Subcutaneous abdominal adipose tissue (tissue), 5 donors: Measurements from ENCODE around the gene EFNA5.

Experiments used
- H3K27ac ChIP-seq: one replicate; pipeline ENCODE4 v1.7.0; 2013; ENCODE audit warnings: low read depth, mild to moderate bottlenecking, inconsistent platforms, low read length, moderate library complexity
- H3K27me3 ChIP-seq, 5 donors: one replicate each; pipeline ENCODE4 v1.7.0; 2013; ENCODE audit warnings: low read length in 5 of 5, inconsistent platforms in 1 of 5; ENCODE audit not compliant: control insufficient read depth in 5 of 5, insufficient read depth in 4 of 5
- H3K36me3 ChIP-seq, 5 donors: one replicate each; pipeline ENCODE4 v1.7.0; 2013; ENCODE audit warnings: low read length in 5 of 5; ENCODE audit not compliant: control insufficient read depth in 5 of 5, insufficient read depth in 5 of 5
- H3K4me1 ChIP-seq, 5 donors: one replicate each; pipeline ENCODE4 v1.7.0; 2013; ENCODE audit warnings: low read length in 5 of 5, mild to moderate bottlenecking in 3 of 5, moderate library complexity in 1 of 5; ENCODE audit not compliant: control insufficient read depth in 5 of 5, insufficient read depth in 5 of 5
- H3K4me3 ChIP-seq, 5 donors: one replicate each; pipeline ENCODE4 v1.7.0; 2013; ENCODE audit warnings: low read length in 5 of 5, low read depth in 1 of 5
- H3K9ac ChIP-seq, 5 donors: one replicate each; pipeline ENCODE4 v1.7.0; 2013; ENCODE audit warnings: low read length in 5 of 5, mild to moderate bottlenecking in 4 of 5, moderate library complexity in 3 of 5
- H3K9me3 ChIP-seq, 5 donors: one replicate each; pipeline ENCODE4 v1.7.0; 2013; ENCODE audit warnings: low read length in 5 of 5; ENCODE audit not compliant: control insufficient read depth in 5 of 5
- donor health status: healthy.
- donor health status: healthy.
- donor health status: healthy.
- donor health status: healthy.
- donor health status: healthy.

The EFNA5 gene

DNA sequence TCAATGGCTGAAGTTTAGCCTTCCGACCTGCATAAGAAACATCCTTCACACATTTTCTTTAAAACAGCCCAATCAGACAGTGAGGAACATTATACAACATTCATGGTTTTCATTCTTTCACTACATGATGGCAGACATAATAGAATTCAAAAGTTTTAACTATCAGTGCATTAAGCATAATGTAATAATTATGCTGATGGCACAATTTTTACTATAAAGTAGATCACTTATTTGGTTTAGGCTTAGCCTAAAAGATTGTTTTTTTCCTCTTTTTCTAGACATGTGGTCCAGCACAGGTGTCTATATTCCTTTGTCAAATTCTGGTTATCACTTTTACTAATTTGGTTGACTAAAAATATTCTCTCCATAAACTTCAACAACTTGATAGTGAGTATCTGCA, 46.5 kb downstream of the EFNA5 start:
- Histone ChIP-seq H3K4me1 (peaks cover 0 to 7% (median 0%) of the 10 kb centered on the region in 5 donors), H3K27me3 (no peaks in the 10 kb centered on the region)

DNA sequence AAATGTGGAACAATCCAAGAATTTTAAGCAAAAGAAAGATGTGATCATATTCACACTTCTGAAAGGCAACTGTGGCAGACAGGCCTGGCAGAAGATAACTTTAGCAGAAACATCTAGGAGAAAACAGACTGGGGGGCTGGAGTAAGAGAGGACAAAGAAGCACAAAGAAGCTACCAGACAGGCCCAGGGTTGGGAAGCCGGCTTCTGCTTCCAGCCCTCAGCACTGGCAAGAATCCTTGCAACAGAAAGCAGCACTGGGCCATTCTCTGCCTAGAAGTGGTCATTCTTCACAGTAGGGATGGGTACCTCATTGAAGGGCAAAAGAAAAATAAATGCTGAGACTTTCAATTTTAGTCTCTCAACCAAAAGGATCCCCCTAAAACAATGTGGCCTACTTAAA, 49.6 kb downstream of the EFNA5 start:
- Histone ChIP-seq H3K27me3 (no peaks in the 10 kb centered on the region), H3K9me3 (no peaks in the 10 kb centered on the region), H3K4me1 (peaks cover 0 to 12% (median 0%) of the 10 kb centered on the region in 5 donors), H3K36me3 (no peaks in the 10 kb centered on the region), H3K9ac (no peak overlapping the region), H3K27ac (no peak overlapping the region), H3K4me3 (no peak overlapping the region)

More for the DNA sequence above, 46.5 kb downstream of the EFNA5 start:
- H3K27ac ChIP-seq = no peak overlapping the region
- no peaks in the 10 kb centered on the region for H3K9me3 ChIP-seq
- H3K36me3 ChIP-seq = peaks cover 0 to 1% (median 0%) of the 10 kb centered on the region in 5 donors
- H3K9ac ChIP-seq = no peak overlapping the region
- H3K4me3 ChIP-seq = no peak overlapping the region

DNA sequence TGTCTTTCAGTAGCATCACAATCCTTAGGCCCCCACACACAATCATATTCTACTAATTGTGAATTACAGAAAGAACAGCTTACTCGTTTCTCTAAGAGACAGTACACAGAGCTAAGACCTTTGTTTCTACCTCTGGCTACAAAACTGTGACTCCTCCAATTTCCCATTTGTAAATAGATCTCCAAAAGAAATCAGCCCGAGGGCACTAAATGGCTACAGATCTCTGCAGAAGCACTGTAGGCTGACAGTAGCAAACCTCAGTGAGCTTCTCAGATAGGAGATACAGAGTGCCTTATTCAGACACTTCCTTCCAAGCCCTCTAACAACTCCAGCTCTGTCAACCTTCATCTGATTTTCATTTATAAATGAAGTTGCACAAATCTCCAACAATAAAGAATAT, 51.0 kb downstream of the EFNA5 start:
- H3K4me3 ChIP-seq = no peak overlapping the region
- peaks cover 0 to 22% (median 3%) of the 10 kb centered on the region in 5 donors for H3K4me1 ChIP-seq
- no peaks in the 10 kb centered on the region for H3K27me3 ChIP-seq
- no peaks in the 10 kb centered on the region for H3K36me3 ChIP-seq
- no peak overlapping the region for H3K9ac ChIP-seq
- H3K27ac ChIP-seq = no peak overlapping the region
- no peaks in the 10 kb centered on the region for H3K9me3 ChIP-seq

- no peak overlapping the region for H3K27ac ChIP-seq
- H3K36me3 ChIP-seq = no peaks in the 10 kb centered on the region
- H3K4me3 ChIP-seq = no peak overlapping the region
- H3K9me3 ChIP-seq = no peaks in the 10 kb centered on the region
- H3K27me3 ChIP-seq = no peaks in the 10 kb centered on the region
- peaks cover 0 to 22% (median 3%) of the 10 kb centered on the region in 5 donors for H3K4me1 ChIP-seq
- H3K9ac ChIP-seq = no peak overlapping the region
Observed at GRCh38 chr5:107618242-107618641, 52.5 kb downstream of the EFNA5 start.

DNA sequence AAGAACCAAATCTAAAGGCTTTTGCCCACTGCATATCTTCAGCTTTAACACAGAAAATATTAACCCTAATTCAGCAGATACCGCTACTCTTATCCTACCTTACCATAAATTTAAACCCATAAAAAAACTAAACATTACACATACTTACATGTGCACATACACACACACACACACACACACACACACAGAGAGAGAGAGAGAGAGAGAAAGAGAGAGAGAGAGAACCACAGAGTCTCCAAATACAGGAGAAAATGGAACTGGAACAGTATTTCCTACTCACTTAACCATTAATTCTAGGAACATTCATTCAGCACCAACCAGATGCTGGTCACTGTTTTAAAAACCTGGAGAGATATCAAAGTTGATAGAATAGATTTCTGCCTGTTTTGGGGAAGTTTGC, 53.7 kb downstream of the EFNA5 start:
- Histone ChIP-seq H3K27ac (no peak overlapping the region), H3K9me3 (no peaks in the 10 kb centered on the region), H3K4me3 (no peak overlapping the region), H3K9ac (no peak overlapping the region), H3K27me3 (no peaks in the 10 kb centered on the region), H3K4me1 (peaks cover 0 to 29% (median 8%) of the 10 kb centered on the region in 5 donors), H3K36me3 (no peaks in the 10 kb centered on the region)

GRCh38 chr5:107616213-107616612, 54.5 kb downstream of the EFNA5 start:
- Histone ChIP-seq H3K36me3 (no peaks in the 10 kb centered on the region), H3K9ac (no peak overlapping the region), H3K4me3 (no peak overlapping the region), H3K27me3 (no peaks in the 10 kb centered on the region), H3K4me1 (peaks cover 0 to 29% (median 8%) of the 10 kb centered on the region in 5 donors), H3K27ac (no peak overlapping the region), H3K9me3 (no peaks in the 10 kb centered on the region)

GRCh38 chr5:107615299-107615817, 55.4 kb downstream of the EFNA5 start:
- Histone ChIP-seq H3K36me3 (no peaks in the 10 kb centered on the region), H3K4me1 (peaks cover 0 to 29% (median 8%) of the 10 kb centered on the region in 5 donors), H3K4me3 (no peak overlapping the region), H3K9ac (no peak overlapping the region), H3K9me3 (no peaks in the 10 kb centered on the region), H3K27ac (no peak overlapping the region), H3K27me3 (no peaks in the 10 kb centered on the region)

DNA sequence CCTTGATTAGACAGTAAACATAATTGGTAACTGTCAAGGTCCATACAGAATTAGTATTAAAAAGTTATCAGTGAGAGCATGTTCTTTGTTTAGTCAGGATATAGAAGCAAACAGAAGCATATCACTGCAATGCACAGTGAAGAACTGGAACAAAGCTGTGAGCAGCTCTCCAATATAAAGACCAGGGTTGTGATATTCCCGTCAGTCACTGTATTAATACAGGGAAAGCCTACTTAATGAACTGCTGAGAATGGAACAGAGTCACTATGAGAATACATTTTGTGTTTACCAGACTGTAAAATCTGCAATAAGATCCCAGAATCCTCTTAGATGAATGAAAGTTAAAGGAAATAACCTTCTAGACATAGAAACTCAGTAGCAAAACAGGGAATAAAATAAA, 58.2 kb downstream of the EFNA5 start:
- H3K4me3 ChIP-seq = no peak overlapping the region
- no peak overlapping the region for H3K27ac ChIP-seq
- H3K9me3 ChIP-seq = no peaks in the 10 kb centered on the region
- H3K27me3 ChIP-seq = no peaks in the 10 kb centered on the region
- H3K9ac ChIP-seq = peak overlapping the region in 1 of 5 donors; percentile 66
- H3K36me3 ChIP-seq = no peaks in the 10 kb centered on the region
- peaks cover 0 to 23% (median 8%) of the 10 kb centered on the region in 5 donors for H3K4me1 ChIP-seq

DNA sequence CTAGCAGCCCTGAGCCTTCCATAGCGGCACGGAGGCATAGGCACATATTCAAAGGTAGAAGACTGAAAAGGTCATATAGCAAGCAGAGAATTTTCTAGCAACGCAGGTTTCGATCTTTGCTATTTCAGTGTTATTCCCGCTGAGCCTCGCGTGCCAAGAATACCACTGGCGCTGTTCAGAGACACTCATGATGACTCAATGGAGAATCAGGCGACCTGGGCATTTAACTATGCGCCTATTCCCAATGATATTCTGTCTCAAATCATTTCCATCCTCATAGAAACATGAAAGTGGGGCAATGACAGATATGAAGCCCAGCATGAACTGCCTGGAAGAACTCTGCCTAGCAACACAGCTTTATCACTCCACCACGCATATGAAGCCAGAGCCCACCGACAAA, 59.9 kb downstream of the EFNA5 start:
- H3K4me3 ChIP-seq = no peak overlapping the region

GRCh38 chr5:107607671-107608345, 62.9 kb downstream of the EFNA5 start:
- H3K4me1 ChIP-seq = peaks cover 0 to 7% (median 3%) of the 10 kb centered on the region in 5 donors
- H3K36me3 ChIP-seq = no peaks in the 10 kb centered on the region
- no peaks in the 10 kb centered on the region for H3K9me3 ChIP-seq
- no peak overlapping the region for H3K9ac ChIP-seq
- no peak overlapping the region for H3K4me3 ChIP-seq
- no peaks in the 10 kb centered on the region for H3K27me3 ChIP-seq
- H3K27ac ChIP-seq = no peak overlapping the region

More for the DNA sequence above, 59.9 kb downstream of the EFNA5 start:
- H3K4me1 ChIP-seq = peaks cover 0 to 17% (median 8%) of the 10 kb centered on the region in 5 donors
- no peak overlapping the region for H3K9ac ChIP-seq
- H3K27me3 ChIP-seq = no peaks in the 10 kb centered on the region
- no peak overlapping the region for H3K27ac ChIP-seq
- H3K36me3 ChIP-seq = no peaks in the 10 kb centered on the region
- no peaks in the 10 kb centered on the region for H3K9me3 ChIP-seq
